ENCODE measurements around the gene RNF144B.

Gene RNF144B

GRCh38 chr6:18481870-18482269 is 94.7 kb downstream of the RNF144B start:
- FAIRE-seq (no peak), DNase-seq (ENCODE audit: low spot score) (no peak)

GRCh38 chr6:18485660-18486435 is 98.7 kb downstream of the RNF144B start:
- DNase-seq (ENCODE audit: low spot score) (no peak), FAIRE-seq (no peak)

GRCh38 chr6:18488004-18488403 is 100.9 kb downstream of the RNF144B start:
- DNase-seq (ENCODE audit: low spot score): no peak
- no peak for FAIRE-seq

- DNase-seq (ENCODE audit: low spot score): peak; percentile 6
- no peak for FAIRE-seq
Observed at GRCh38 chr6:18488526-18489270, 101.5 kb downstream of the RNF144B start.

GRCh38 chr6:18489335-18489734 is 102.2 kb downstream of the RNF144B start:
- no peak for FAIRE-seq
- DNase-seq (ENCODE audit: low spot score): no peak

GRCh38 chr6:18491308-18492045 is 104.3 kb downstream of the RNF144B start:
- peak; percentile 43 for DNase-seq (ENCODE audit: low spot score)

GRCh38 chr6:18492972-18493371 is 105.8 kb downstream of the RNF144B start:
- peak; percentile 71 for DNase-seq (ENCODE audit: low spot score)
- FAIRE-seq: peak; percentile 79

More at GRCh38 chr6:18491308-18492045, 104.3 kb downstream of the RNF144B start:
- FAIRE-seq: no peak

GRCh38 chr6:18493382-18493891 is 106.3 kb downstream of the RNF144B start:
- DNase-seq (ENCODE audit: low spot score): peak; percentile 70
- FAIRE-seq: no peak

- FAIRE-seq: no peak
Observed at GRCh38 chr6:18493925-18494324, 106.8 kb downstream of the RNF144B start.

GRCh38 chr6:18495236-18495635 is 108.1 kb downstream of the RNF144B start:
- no peak for DNase-seq (ENCODE audit: low spot score)
- no peak for FAIRE-seq

More at GRCh38 chr6:18493925-18494324, 106.8 kb downstream of the RNF144B start:
- no peak for DNase-seq (ENCODE audit: low spot score)

- FAIRE-seq (no peak), DNase-seq (ENCODE audit: low spot score) (no peak)
Observed at GRCh38 chr6:18496462-18496861, 109.3 kb downstream of the RNF144B start.

GRCh38 chr6:18497006-18497405 is 109.9 kb downstream of the RNF144B start:
- FAIRE-seq (no peak), DNase-seq (ENCODE audit: low spot score) (no peak)

GRCh38 chr6:18498408-18498807 is 111.3 kb downstream of the RNF144B start:
- FAIRE-seq (no peak), DNase-seq (ENCODE audit: low spot score) (no peak)

GRCh38 chr6:18500921-18501662 is 113.9 kb downstream of the RNF144B start:
- DNase-seq (ENCODE audit: low spot score): no peak
- FAIRE-seq: no peak

- no peak for FAIRE-seq
- peak; percentile 43 for DNase-seq (ENCODE audit: low spot score)
Observed at GRCh38 chr6:18501663-18502013, 114.5 kb downstream of the RNF144B start.

GRCh38 chr6:18503206-18503592 is 116.0 kb downstream of the RNF144B start:
- DNase-seq (ENCODE audit: low spot score) (no peak), FAIRE-seq (no peak)

GRCh38 chr6:18503593-18504231 is 116.6 kb downstream of the RNF144B start:
- peak; percentile 46 for FAIRE-seq

GRCh38 chr6:18504232-18504596 is 117.1 kb downstream of the RNF144B start:
- DNase-seq (ENCODE audit: low spot score): no peak
- FAIRE-seq: no peak

More at GRCh38 chr6:18503593-18504231, 116.6 kb downstream of the RNF144B start:
- DNase-seq (ENCODE audit: low spot score): peak; percentile 65

GRCh38 chr6:18506382-18507017 is 119.3 kb downstream of the RNF144B start:
- no peak for DNase-seq (ENCODE audit: low spot score)
- no peak for FAIRE-seq

- no peak for FAIRE-seq
- DNase-seq (ENCODE audit: low spot score): no peak
Observed at GRCh38 chr6:18507018-18507415, 119.9 kb downstream of the RNF144B start.

All from RCC 7860 (cell line).